GM12878 (cell line): ENCODE results near the gene RALB.

Source experiments
- BHLHE40 ChIP-seq, 2 experiments: fragments of 450-650 bp in 1 of 2; IDR thresholded peaks; 2 replicates each; pipeline ENCODE4 v1.6.1; 2011 to 2017; ENCODE audit warnings: low read depth in 2 of 2, borderline replicate concordance in 1 of 2, improper control_type of control experiment in 1 of 2, low read length in 1 of 2, mild to moderate bottlenecking in 1 of 2
- BRCA1 ChIP-seq: IDR thresholded peaks from 2 replicates; pipeline ENCODE4 v1.6.1; 2011; ENCODE audit warnings: low read depth, low read length, improper control_type of control experiment
- CTCF ChIP-seq, 3 experiments: IDR thresholded peaks in 2 of 3; conservative IDR thresholded peaks in 1 of 3; 2 replicates each; pipeline ENCODE4 v1.5.1; 2011; ENCODE audit warnings: low read depth in 3 of 3, low read length in 3 of 3, mild to moderate bottlenecking in 3 of 3, control low read depth in 2 of 3, moderate library complexity in 2 of 3, inconsistent platforms in 1 of 3, mixed read lengths in 1 of 3; ENCODE audit not compliant: control insufficient read depth in 2 of 3, insufficient read depth in 1 of 3; ENCODE audit errors: extremely low read depth in 1 of 3
- FOS ChIP-seq: IDR thresholded peaks from 3 replicates; pipeline ENCODE4 v1.6.1; 2011; ENCODE audit warnings: borderline replicate concordance; ENCODE audit not compliant: insufficient read length; ENCODE audit errors: extremely low read depth
- HCFC1 ChIP-seq: fragments of 150-350 bp; IDR thresholded peaks from 2 replicates; pipeline ENCODE4 v1.6.1; 2014; ENCODE audit warnings: low read length
- HDAC2 ChIP-seq: fragments of 200-600 bp; sonication (generic); IDR thresholded peaks from 2 replicates; pipeline ENCODE4 v1.6.1; 2017
- NFYB ChIP-seq: IDR thresholded peaks from 2 replicates; pipeline ENCODE4 v1.6.1; 2011; ENCODE audit warnings: low read depth, mild to moderate bottlenecking, low read length, improper control_type of control experiment, moderate library complexity; ENCODE audit not compliant: insufficient read depth
- PAX5 ChIP-seq: IDR thresholded peaks from 2 replicates; pipeline ENCODE4 v1.6.1; 2011; ENCODE audit warnings: low read depth, low read length, borderline replicate concordance
- POLR2A ChIP-seq: IDR thresholded peaks from 2 replicates; pipeline ENCODE4 v1.6.1; 2011; ENCODE audit warnings: low read depth, mild to moderate bottlenecking, low read length
- POLR2AphosphoS5 ChIP-seq: IDR thresholded peaks from 2 replicates; pipeline ENCODE4 v1.6.1; 2011; ENCODE audit warnings: mild to moderate bottlenecking, low read length, inconsistent platforms
- SRF ChIP-seq, 2 experiments: IDR thresholded peaks; 2 replicates each; pipeline ENCODE4 v1.6.1; 2011; ENCODE audit warnings: low read depth in 2 of 2, low read length in 2 of 2, mild to moderate bottlenecking in 1 of 2, moderate library complexity in 1 of 2
- TCF12 ChIP-seq: IDR thresholded peaks from 2 replicates; pipeline ENCODE4 v1.6.1; 2011; ENCODE audit warnings: low read depth, mild to moderate bottlenecking, low read length
- YY1 ChIP-seq: IDR thresholded peaks from 2 replicates; pipeline ENCODE4 v1.6.1; 2011; ENCODE audit warnings: low read depth, mild to moderate bottlenecking, low read length

DNA sequence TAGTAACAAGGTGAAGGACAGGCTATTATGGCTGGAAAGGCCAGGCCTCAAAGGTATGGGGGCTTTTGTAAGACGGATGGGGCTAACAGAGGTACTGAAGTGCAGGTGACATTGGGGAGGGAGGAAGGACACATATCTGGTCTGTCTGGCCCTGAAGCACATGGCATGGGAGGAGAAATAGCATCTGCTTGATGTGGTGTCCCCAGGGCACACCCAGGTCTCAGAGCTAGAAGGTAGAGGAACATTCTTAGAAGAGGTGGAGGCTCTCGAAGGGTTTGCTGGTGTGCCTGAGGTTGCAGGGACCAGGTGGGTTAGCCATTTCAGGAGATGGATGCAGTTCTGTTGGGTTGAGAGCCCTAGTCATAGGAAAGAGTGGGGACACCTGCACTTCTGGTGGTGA, 9.5 kb downstream of the RALB start:
- no peak for TF ChIP-seq PAX5
- TF ChIP-seq POLR2A, result no peak
- no peak for TF ChIP-seq BRCA1
- no peak for TF ChIP-seq POLR2AphosphoS5
- no peak for TF ChIP-seq BHLHE40 (IDR thresholded peaks at IDR 0.05; ENCODE audit: borderline replicate concordance in 1 of 2, low read depth in 2 of 2, low read length in 1 of 2)
- no peak for TF ChIP-seq HDAC2
- no peak for TF ChIP-seq CTCF (IDR thresholded peaks at IDR 0.05 in 2 of 3, conservative IDR thresholded peaks at IDR 0.05 in 1 of 3; ENCODE audit: control insufficient read depth in 2 of 3, extremely low read depth in 1 of 3, insufficient read depth in 1 of 3, low read depth in 3 of 3, low read length in 3 of 3)
- no peak for TF ChIP-seq HCFC1
- TF ChIP-seq TCF12, result no peak
- TF ChIP-seq NFYB, result no peak
- no peak for TF ChIP-seq YY1
- TF ChIP-seq SRF (IDR thresholded peaks at IDR 0.05; ENCODE audit: low read depth in 2 of 2, low read length in 2 of 2), result no peak
- no peak for TF ChIP-seq FOS
